Hepatocyte (in vitro differentiated cells): ENCODE results near the gene S100A16. TPM values are rescaled to one million over a fixed set of nuclear protein-coding genes. Genes with fewer than 3 reads are reported as not detected.
A peak's percentile ranks its signal among the peaks of the same experiment; 100 is the strongest.

Experiments
- DNase-seq: peaks from one replicate; pipeline ENCODE4 v3.0.0-alpha.2; 2016; ENCODE audit warnings: low spot score
- H2AFZ ChIP-seq: fragments of 200-600 bp; sonication (generic); 2 replicates; pipeline ENCODE4 v1.6.0; 2016; ENCODE audit warnings: antibody characterized with exemption, mild to moderate bottlenecking
- H3K27ac ChIP-seq: fragments of 200-600 bp; sonication (generic); 2 replicates; pipeline ENCODE4 v1.5.1; 2016; ENCODE audit warnings: mild to moderate bottlenecking
- H3K27me3 ChIP-seq: fragments of 200-600 bp; sonication (generic); 2 replicates; pipeline ENCODE4 v1.6.1; 2016
- H3K36me3 ChIP-seq: fragments of 200-600 bp; sonication (generic); replicated peaks from 2 replicates; pipeline ENCODE4 v1.5.1; 2016; ENCODE audit warnings: low read depth; ENCODE audit not compliant: insufficient read depth
- H3K4me1 ChIP-seq: fragments of 200-600 bp; sonication (generic); 2 replicates; pipeline ENCODE4 v1.5.1; 2016; ENCODE audit warnings: mild to moderate bottlenecking, moderate library complexity; ENCODE audit not compliant: insufficient read depth
- H3K4me2 ChIP-seq: fragments of 200-600 bp; sonication (generic); 2 replicates; pipeline ENCODE4 v1.6.0; 2016
- H3K4me3 ChIP-seq: fragments of 200-600 bp; sonication (generic); 2 replicates; pipeline ENCODE4 v1.5.1; 2016; ENCODE audit warnings: mild to moderate bottlenecking
- H3K79me2 ChIP-seq: fragments of 200-600 bp; sonication (generic); 2 replicates; pipeline ENCODE4 v1.6.0; 2017; ENCODE audit warnings: mild to moderate bottlenecking
- H3K9me2 ChIP-seq: fragments of 200-600 bp; sonication (generic); replicated peaks from 2 replicates; pipeline ENCODE4 v1.6.0; 2017; ENCODE audit warnings: mild to moderate bottlenecking; ENCODE audit not compliant: insufficient read depth
- H3K9me3 ChIP-seq: fragments of 200-600 bp; sonication (generic); 2 replicates; pipeline ENCODE4 v1.5.1; 2016; ENCODE audit warnings: low read depth, mild to moderate bottlenecking
- H4K20me1 ChIP-seq: fragments of 200-600 bp; sonication (generic); 2 replicates; pipeline ENCODE4 v1.6.0; 2016; ENCODE audit warnings: mild to moderate bottlenecking; ENCODE audit not compliant: insufficient read depth, poor library complexity, severe bottlenecking
- CTCF ChIP-seq: fragments of 200-600 bp; sonication (generic); IDR thresholded peaks from 2 replicates; pipeline ENCODE4 v1.5.1; 2016; ENCODE audit warnings: antibody characterized with exemption, mild to moderate bottlenecking; ENCODE audit not compliant: poor library complexity
- EZH2 ChIP-seq: fragments of 200-600 bp; sonication (generic); IDR thresholded peaks from 2 replicates; pipeline ENCODE4 v1.6.1; 2016; ENCODE audit warnings: antibody characterized with exemption, mild to moderate bottlenecking, borderline replicate concordance
- EZH2phosphoT487 ChIP-seq: fragments of 200-600 bp; sonication (generic); IDR thresholded peaks from one replicate; pipeline ENCODE4 v1.6.1; 2018; ENCODE audit warnings: antibody characterized with exemption, mild to moderate bottlenecking, low read depth, moderate library complexity; ENCODE audit not compliant: unreplicated experiment, severe bottlenecking
- WGBS: methylation state at CpG from one replicate; pipeline ENCODE4 v1.1.6; 2016; ENCODE audit warnings: low lambda C conversion rate; ENCODE audit errors: missing lambda C conversion rate; 5-methylcytosine and 5-hydroxymethylcytosine counted together
- polyA plus RNA-seq: library from polyadenylated mRNA; unstranded; fragments of >200 nt; fragmentation: Nextera tagmentation; extraction: Ambion mirVana; gene quantifications from 2 replicates; pipeline ENCODE4 v1.2.1, GENCODE V29; 2016
- total RNA-seq: library from RNA; depleted of rRNA; stranded (reverse); fragments of >200 nt; gene quantifications from 2 replicates; pipeline ENCODE4 v1.2.3, GENCODE V29; 2014

Gene S100A16
- total and polyA plus RNA-seq, 2 experiments from 2014 or later, result 103 to 155 TPM

GRCh38 chr1:153573351-153573750, 39.6 kb downstream of the S100A16 start:
- H3K36me3 ChIP-seq, result no peaks in the 10 kb centered on the region
- peaks cover under 1% of the 10 kb centered on the region for H3K4me1 ChIP-seq
- no peak for DNase-seq
- no peaks in the 10 kb centered on the region for H3K9me3 ChIP-seq
- no peak overlapping the region for H2AFZ ChIP-seq
- H4K20me1 ChIP-seq, result no peaks in the 10 kb centered on the region
- TF ChIP-seq EZH2phosphoT487 (no peak), EZH2 (no peak), CTCF (no peak)
- no peaks in the 10 kb centered on the region for H3K79me2 ChIP-seq
- no peak overlapping the region for H3K27ac ChIP-seq
- no peak overlapping the region for H3K4me3 ChIP-seq
- H3K4me2 ChIP-seq, result no peak overlapping the region
- no peaks in the 10 kb centered on the region for H3K27me3 ChIP-seq
- 92% methylated on average over 3 of the region's 3 CpGs for WGBS
- H3K9me2 ChIP-seq, result no peaks in the 10 kb centered on the region

DNA sequence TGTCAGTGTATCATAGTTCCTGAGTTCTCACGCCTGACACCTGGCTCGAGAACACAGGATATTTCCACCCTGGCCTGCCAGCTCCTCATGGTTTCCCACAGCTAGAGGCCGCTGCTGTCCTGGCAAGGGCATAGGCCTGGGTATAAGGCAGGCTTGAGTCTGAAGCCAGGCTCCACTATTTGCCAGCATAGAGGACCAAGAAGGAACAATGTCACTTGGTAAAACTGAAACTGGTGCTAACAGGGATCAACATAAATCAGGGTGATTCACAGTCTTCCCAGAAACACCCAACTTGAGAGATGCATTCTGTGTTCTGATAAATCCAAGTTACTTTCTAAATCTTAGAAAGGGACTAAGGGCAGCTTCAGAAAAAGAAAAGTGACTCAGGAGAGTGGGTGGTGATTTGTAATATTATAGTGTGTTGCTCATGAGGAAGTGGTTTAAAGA, 40.3 kb downstream of the S100A16 start:
- H3K79me2 ChIP-seq, result no peaks in the 10 kb centered on the region
- H3K9me2 ChIP-seq, result no peaks in the 10 kb centered on the region
- TF ChIP-seq EZH2phosphoT487 (no peak), CTCF (peak; percentile 65)
- H4K20me1 ChIP-seq, result no peaks in the 10 kb centered on the region
- 39% methylated on average over 3 of the region's 3 CpGs for WGBS
- H2AFZ ChIP-seq, result no peak overlapping the region
- no peak overlapping the region for H3K4me2 ChIP-seq
- no peaks in the 10 kb centered on the region for H3K36me3 ChIP-seq
- no peak overlapping the region for H3K27ac ChIP-seq
- no peaks in the 10 kb centered on the region for H3K27me3 ChIP-seq
- H3K4me3 ChIP-seq, result no peak overlapping the region
- H3K4me1 ChIP-seq, result peaks cover 8% of the 10 kb centered on the region
- no peaks in the 10 kb centered on the region for H3K9me3 ChIP-seq
- DNase-seq, result peak; percentile 83

DNA sequence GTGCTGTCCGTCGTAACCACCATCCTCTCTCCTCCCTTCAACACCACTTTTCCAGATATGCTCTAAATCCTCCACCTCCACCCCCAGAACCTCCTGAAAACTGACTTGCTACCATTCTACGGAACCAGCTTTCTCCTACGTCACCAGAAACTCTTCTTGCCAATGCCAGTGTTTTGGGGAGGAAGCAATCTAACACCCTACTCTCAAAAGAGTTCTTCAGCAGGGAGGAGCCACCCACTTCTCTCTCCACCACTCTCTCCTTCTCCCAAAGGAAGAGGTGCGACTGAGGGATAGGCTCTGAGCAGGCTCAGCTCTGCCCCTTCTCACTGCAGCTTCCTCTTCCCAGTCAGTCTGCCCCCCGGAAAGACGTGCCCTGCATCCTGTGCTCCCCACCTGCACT, 41.2 kb downstream of the S100A16 start:
- H3K4me2 ChIP-seq, result no peak overlapping the region
- 87% methylated on average over 7 of the region's 7 CpGs for WGBS
- H3K27ac ChIP-seq, result no peak overlapping the region
- no peaks in the 10 kb centered on the region for H4K20me1 ChIP-seq
- no peak for DNase-seq
- no peaks in the 10 kb centered on the region for H3K27me3 ChIP-seq
- no peak overlapping the region for H3K4me3 ChIP-seq
- TF ChIP-seq EZH2, result no peak
- TF ChIP-seq EZH2phosphoT487, result no peak
- no peak for TF ChIP-seq CTCF
- H3K4me1 ChIP-seq, result peaks cover 17% of the 10 kb centered on the region
- H3K79me2 ChIP-seq, result no peaks in the 10 kb centered on the region
- no peak overlapping the region for H2AFZ ChIP-seq
- H3K36me3 ChIP-seq, result no peaks in the 10 kb centered on the region
- no peaks in the 10 kb centered on the region for H3K9me3 ChIP-seq
- H3K9me2 ChIP-seq, result no peaks in the 10 kb centered on the region

DNA sequence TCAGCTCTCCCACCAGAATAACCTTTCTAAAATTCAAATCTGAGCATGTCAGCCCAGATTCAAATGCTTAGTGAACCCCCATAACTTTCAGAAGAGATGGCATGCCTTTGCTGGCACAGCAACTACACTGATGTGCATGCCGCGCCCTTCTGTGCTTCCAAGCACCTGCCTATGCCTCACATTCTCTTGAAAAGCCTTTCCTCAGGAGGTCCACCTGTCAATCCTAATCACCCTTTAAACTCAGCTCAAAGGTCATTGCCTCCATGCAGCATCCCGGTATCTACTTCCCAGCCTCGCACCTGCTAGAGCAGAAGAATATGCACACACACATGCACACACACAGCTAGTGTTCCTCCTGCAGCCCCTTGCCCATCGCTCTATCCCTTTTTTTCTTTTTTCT, 42.1 kb downstream of the S100A16 start:
- Histone ChIP-seq H3K4me3 (no peak overlapping the region), H2AFZ (no peak overlapping the region), H3K4me2 (no peak overlapping the region), H3K27ac (no peak overlapping the region), H3K79me2 (no peaks in the 10 kb centered on the region), H3K27me3 (no peaks in the 10 kb centered on the region), H4K20me1 (no peaks in the 10 kb centered on the region), H3K36me3 (no peaks in the 10 kb centered on the region), H3K9me3 (no peaks in the 10 kb centered on the region), H3K4me1 (peaks cover 24% of the 10 kb centered on the region), H3K9me2 (no peaks in the 10 kb centered on the region)
- TF ChIP-seq EZH2phosphoT487, result no peak
- TF ChIP-seq EZH2, result no peak
- no peak for TF ChIP-seq CTCF
- peak; percentile 48 for DNase-seq
- WGBS, result 79% methylated on average over 5 of the region's 5 CpGs
